DMS53 treated with DMSO at 0.1 percent for 48 hours (cell line): Measurements from ENCODE around the gene CREB3L2.
"Not testable (repeated sequence)": the region's sequence is repeated elsewhere in the genome, so short reads cannot be mapped to it uniquely, and the experiment has no call there.

Experiments
- DNase-seq: peaks from one replicate; lab custom pipeline; 2025; ENCODE audit not compliant: unreplicated experiment; lab: John Stamatoyannopoulos, UW

Gene CREB3L2

DNA sequence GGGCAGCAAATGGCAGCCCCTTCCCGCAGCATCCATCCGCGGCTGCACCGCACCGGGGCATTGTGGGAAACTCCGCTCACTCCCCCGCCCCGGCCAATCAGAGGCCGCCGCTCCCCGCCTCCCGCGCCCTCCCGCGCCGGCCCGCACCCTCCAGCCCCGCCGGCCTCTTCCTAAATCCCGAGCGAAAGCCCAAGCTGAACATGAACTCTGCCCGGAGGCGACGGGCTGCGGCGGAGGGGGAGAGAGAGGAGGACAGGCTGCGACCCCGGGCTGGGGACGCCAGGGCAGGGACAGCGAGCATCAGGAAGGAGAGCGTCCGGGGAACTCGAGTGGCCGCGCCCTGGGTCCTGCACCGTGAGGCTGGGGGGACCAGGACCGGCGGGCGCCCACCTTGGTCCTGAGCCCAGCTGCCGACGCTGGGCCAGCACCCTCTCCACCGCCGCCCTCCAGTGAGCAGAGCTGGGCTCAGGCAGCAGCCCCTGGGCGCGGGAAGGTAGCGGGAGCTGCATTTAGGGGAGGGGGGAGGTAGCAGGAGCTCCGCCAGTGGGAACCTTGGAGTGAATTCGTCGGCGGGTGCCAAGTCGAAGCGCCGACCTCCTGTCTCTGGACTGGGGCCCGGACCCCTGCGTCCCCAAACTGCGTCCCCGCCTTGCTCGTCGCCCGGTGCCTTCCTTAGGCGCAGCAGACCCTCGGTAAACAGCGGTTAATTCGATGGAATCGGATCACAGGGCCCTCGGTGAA is 154.9 kb downstream of the CREB3L2 start, which contains the start of gene DGKI:
Gene DGKI, minus strand, starts transcription at position 148 of the 741 bp plus-strand sequence.
- DNase-seq = no peak

DNA sequence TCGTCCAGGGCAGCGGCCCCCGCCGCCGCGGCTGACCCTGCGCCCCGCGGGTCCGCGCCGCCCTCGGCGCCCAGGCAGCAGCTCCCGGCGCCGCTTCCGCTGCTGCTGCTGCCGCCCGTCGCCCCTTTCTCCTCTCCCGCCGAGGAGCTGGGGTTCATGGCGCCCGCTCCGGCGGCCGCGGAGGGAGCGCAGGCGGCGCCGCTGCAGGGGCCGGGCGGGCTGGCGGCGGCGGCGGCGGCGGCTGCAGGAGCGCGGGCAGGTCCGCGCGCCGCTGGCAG is 155.4 kb downstream of the CREB3L2 start:
- DNase-seq = no peak

DNA sequence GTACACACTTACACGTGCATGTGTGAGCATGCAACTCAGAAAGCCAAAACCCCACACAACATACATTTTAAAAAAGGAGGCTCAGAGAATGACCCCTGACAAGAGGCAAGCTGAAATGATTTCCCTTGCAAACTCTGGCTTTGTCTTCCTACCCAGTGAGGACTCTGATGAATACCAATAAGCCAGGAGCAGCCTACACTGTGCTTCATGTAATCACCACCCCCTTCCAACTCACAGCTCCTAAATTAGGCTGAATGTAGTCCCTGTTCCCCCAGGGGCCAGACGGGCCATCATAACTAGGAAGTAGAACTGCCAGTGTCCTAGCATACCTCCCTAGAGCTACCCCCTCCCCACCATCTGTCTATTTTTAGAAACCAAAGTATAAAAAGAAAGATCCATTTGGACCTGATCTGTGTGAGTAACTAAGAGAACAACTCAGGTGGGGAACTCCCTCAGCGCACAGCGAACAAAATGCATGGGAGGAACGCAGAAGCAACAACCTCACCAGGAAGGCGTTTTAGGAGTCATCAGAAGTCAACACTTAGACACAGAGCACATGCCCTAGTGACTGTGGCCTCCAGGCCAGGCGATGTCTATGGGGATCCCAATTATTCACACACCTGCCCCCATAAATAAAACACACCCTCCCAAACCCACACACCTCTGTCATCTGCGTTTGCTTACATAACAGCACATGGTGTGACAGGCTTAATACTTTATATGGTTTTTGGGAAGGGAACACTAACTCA is 157.0 kb downstream of the CREB3L2 start:
- DNase-seq = no peak

DNA sequence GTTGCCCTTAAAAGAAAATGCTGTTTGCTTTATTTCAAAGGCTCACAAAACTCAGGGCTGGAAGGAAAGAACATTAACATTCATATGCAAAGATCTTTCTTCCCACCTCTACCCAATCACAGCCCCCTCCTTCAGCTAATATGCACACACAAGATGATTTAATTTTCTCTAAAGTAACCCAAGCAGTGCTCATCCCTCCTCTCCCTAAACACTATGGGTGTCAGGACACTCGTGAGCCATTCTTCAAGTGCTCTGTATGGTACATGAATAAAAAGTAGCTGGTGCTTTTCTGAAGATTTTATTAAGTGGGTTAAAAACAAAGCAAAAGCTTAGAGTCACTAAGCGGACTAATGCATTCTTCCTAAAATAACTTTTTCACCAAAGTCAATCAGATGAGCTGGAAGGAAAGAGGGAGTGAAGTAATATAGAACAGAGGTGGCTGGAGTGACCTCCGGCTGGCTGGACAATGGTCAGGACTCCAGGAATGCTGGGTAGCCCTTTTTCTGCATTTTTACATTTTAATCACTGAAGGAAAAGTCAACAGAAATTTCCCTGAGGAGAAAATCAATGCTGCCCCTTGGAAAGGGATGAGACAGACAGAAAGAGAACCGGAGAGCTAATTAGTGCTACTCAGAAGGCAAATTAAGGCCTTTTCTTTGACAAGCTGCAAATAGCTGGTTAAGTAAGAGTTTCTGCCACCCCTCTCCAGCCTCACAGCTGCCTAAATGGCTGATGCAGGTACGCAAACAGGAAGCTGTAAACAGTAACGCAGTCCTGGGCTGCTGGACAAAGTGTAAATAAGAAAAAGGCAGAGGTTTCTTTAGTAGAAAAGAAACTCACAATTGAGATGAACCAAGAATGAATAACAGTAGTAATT is 161.7 kb downstream of the CREB3L2 start:
- DNase-seq = no peak

DNA sequence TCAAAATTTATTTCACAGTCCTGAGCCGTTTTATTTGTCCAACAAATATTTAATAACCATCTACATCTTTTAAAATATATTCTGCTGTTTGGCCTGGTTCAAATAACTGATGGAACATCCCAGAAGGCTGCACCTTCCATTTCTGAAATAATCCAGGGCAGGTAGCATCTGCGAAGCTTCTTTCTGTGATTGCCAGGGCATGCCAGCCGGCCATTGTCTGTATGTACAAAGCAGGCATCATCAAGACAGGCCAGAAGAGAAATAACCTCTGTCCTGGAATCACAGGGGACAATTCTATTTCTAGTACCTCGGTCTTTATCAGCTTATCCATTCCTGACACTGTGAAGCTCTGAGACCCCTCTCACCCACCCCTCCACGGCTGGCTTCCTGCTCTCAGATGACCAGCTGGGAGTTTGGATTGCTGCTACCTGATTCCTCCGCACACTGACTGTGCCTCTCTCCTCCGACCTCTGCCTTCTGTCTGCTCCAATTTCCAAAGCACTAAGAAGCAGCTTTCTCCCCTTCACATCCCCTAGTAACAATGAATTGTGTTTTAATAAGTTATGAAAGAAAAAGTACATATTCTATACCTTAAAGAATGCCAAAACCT is 163.1 kb downstream of the CREB3L2 start:
- no peak for DNase-seq

DNA sequence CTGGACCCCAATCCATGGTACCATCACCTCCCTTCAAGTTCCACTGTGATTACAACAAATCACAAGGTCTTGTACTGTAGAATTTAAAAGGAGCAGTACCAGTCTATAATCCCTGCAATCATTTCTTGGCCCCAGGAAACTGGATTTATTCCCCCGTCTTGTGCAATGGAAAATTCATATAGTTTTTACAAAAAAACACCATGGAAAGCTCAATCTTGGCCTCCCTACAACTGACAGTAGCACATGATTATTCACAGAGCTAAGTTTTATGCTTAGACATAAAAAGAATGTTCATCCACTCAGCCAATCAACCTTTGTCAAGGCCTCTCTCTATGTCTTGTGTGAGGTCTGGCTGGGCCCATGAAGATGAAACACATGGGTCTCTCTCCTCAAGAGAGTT is 165.3 kb downstream of the CREB3L2 start:
- no peak for DNase-seq

DNA sequence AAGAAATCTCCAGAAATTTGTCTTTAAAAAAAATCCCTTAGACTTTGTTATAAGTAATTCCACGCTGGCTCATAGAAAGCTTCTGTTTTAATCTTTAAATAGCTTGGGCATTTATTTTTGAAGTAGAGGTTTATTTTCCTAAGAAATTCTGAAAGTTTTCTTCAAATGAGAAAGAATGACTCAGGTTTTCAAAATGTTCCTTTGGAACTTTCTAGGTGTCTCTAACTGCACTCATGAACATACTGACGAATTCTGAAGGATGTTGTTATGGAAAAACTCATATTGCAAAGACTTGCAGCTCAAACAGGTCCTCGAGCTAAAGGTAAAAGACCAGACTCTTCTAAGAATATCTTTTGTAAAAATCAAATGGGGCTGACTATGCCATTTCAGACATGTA is 165.8 kb downstream of the CREB3L2 start:
- no peak for DNase-seq

DNA sequence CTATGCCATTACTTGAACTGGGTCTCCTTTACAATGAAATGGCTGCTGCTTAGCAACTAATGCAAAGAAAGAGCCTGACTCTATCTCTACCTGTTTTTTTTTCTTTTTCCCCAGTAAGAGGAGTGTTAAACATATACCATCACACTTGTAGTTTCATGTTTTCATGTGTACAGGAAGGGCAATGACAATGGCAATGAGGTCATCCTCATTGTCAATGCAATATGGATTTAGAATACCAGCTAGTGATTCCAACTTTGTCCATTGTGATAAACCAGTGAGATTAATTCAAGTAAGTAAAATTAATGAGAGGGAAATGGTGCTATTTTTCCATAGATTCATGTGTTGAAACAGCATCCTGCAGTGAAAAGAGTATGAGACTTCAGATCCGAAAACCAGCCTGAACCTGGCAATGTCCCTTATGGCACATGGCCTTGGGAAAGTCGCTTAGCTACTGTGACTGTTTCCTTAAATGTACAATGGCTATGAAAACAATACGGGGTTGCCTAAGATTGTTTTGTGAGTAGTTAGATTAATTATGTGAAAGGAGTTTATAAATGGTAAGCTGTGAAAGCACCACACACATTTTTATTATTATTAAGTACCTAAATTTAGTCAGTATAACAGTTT is 166.3 kb downstream of the CREB3L2 start:
- DNase-seq = no peak

DNA sequence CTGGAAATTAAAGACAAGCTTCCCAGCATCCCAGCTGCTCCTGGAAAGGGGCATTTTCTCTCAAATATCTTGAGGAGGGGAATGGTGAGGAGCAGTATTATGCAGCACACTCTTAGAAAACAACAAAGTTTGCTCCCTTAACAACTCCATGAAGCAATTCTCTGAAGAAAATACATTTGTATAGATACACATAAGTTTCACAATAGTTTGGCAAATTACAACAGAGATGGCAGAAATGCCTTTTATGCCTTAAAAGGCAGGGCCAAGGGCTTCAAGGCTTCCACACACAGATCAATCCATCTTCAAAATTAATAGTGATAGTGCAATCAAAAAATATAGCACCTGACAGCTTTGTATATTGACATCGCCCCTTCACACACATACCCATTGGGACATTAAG is 167.3 kb downstream of the CREB3L2 start:
- no peak for DNase-seq

DNA sequence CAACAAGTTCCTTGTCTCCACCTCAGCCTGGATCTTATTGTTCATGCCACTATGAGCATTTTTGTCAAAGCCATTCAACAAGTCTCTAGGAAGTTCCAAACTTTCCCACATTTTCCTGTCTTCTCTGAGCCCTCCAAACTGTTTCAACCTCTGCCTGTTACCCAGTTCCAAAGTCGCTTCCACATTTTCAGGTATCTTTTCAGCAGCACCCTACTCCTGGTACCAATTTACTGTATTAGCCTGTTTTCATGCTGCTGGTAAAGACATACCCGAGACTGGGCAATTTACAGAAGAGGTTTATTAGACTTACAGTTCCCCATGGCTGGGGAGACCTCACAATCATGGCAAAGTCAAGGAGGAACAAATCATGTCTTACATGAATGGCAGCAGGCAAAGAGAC is 168.9 kb downstream of the CREB3L2 start:
- DNase-seq = not testable (repeated sequence)

DNA sequence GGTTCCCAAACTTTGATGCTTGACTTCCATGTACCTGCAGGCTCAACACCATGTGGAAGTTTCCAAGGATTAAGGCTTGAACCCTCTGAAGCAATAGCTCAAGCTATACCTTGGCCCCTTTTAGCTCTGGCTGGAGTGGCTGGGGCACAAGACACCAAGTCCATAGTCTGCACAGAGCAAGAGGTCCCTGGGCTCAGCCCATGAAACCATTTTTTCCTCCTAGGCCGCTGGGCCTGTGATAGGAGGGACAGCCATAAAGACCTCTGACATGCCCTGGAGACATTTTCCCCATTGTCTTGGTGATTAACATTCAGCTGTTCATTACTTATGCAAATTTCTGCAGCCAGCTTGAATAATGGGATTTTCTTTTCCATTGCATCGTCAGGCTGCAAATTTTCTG is 169.5 kb downstream of the CREB3L2 start:
- DNase-seq = no peak

DNA sequence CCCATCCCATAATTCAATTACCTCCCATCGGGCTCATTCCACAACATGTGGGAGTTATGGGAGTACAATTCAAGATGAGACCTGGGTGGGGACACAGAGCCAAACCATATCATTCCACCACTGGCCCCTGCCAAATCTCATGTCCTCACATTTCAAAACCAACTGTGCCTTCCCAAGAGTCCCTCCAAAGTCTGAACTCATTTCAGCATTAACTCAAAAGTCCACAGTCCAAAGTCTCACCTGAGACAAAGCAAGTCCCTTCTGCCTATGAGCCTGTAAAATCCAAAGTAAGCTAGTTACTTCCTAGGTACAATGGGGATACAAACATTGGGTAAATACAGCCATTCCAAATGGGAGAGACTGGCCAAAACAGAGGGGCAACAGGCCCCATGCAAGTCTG is 170.3 kb downstream of the CREB3L2 start:
- DNase-seq = not testable (repeated sequence)

DNA sequence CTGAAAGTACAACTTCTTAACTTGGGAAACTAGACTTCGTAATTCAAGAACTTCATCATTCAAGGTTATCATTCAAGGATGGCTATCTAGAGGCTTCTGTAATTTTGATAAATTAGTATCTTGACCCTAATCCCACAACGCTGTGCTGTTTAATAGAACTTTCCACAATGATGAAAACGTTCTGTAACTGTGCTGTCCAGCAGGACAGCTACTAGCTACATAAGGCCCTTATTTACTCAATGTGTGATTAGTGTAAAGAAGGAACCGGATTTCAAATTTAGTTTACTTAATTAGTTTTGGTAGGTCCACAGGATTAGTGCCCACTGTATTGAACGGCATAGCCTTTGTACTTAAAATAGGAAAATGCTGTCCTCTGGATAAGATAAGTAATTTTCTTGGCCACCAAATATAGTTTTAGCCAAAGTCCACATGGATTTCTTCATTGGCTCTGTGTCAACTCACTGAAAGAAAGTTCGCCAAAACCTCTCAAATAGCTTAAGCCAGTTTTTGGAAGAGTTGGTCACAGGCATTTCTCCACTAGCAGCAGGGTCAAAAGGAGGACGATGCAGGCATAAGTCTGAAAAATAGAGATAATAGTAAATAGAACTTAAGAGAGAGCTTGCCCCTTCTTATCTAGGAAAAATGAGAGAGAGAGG is 172.4 kb downstream of the CREB3L2 start:
- DNase-seq = no peak

DNA sequence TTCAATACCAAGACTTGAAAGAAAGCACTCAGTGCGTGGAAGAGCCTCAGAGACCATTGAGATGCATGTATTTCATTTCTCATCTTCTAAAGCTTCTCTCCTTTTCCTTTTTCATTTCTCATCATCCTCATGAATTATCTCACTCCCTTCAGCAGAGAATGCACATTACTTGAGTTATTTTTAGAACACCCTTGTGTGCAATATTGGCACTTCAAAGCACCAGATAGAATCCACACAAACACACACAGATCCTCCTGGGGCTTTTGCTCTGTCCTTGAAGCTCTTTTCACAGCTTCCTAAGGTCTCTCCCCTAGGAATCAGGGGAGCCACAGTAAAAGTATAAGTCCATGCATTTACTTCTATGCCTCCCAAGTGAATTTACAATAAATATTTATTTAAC is 173.4 kb downstream of the CREB3L2 start:
- no peak for DNase-seq

DNA sequence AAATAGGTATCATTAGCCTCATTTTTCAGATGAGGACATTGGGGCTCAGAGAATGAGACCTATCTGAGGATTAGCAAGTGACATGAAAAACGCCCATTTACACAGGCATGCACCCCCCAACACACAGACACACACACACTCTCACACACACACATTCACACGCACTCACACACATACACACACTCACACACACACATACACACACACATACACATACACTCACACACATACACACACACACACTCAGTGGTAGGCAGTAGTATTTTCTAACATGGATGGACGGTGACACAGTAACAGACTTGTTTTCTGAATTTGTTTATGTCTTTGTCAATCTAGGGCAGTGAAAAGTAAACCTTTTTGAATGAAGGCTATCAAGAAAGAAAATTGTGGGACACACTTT is 176.4 kb downstream of the CREB3L2 start:
- DNase-seq = no peak
